ENCODE measurements around the gene FBXO27.

- TF ChIP-seq CTCF (IDR thresholded peaks at IDR 0.05; ENCODE audit: borderline replicate concordance, extremely low read depth, low read length, poor library complexity, severe bottlenecking), result no peak
- TF ChIP-seq EZH2 (IDR thresholded peaks at IDR 0.05; ENCODE audit: borderline replicate concordance, low read depth, low read length, severe bottlenecking), result no peak
These were observed 15.3 kb downstream of the FBXO27 start for GRCh38 chr19:39017026-39017425.
